ENCODE data around the gene TSSK1B.

GRCh38 chr5:113446358-113446927 lies 11.7 kb upstream of the TSSK1B start:
- TF ChIP-seq GATA2 (IDR thresholded peaks at IDR 0.05; ENCODE audit: low read depth, low read length) (peak; percentile 55; the same call in 1 of the 2 replicates), GATA3 (IDR thresholded peaks at IDR 0.05; ENCODE audit: low read depth, low read length) (peak; percentile 54)

Measured in SH-SY5Y (cell line).